ENCODE measurements around the gene GPSM1. TPM values are rescaled to one million over a fixed set of nuclear protein-coding genes. Genes with fewer than 3 reads are reported as not detected.

GPSM1 gene
- total RNA-seq, 2 donors from 2014 or later, result 15.8 to 23.1 TPM

- TF ChIP-seq POLR2A (IDR thresholded peaks at IDR 0.05), result peak in 2 of 3 donors; percentile 67
- peak; percentile 87 to 94 (median 90) for TF ChIP-seq CTCF (IDR thresholded peaks at IDR 0.05)
- H3K4me3 ChIP-seq, result no peak overlapping the region
- no peaks in the 10 kb centered on the region for H3K27me3 ChIP-seq
- H3K36me3 ChIP-seq (replicated peaks in 1 of 2; ENCODE audit: insufficient read depth in 1 of 2, low read depth in 2 of 2), result no peaks in the 10 kb centered on the region
- H3K27ac ChIP-seq, result peak overlapping the region; percentile 74 to 87 (median 84)
- ATAC-seq, result peak; percentile 91
- H3K4me1 ChIP-seq, result peaks cover 24% of the 10 kb centered on the region
- intact Hi-C loops (cut with DNase I), result no loop called here
- peak; percentile 95 to 98 (median 96) for DNase-seq
- no peaks in the 10 kb centered on the region for H3K9me3 ChIP-seq
- WGBS, 2 donors, result 9 to 11% methylated on average over 20 to 32 of the region's 32 CpGs
Observed at GRCh38 chr9:136283291-136284235, 43.8 kb upstream of the GPSM1 start.

GRCh38 chr9:136284311-136284710 is 43.0 kb upstream of the GPSM1 start:
- TF ChIP-seq POLR2A (IDR thresholded peaks at IDR 0.05) (no peak), CTCF (IDR thresholded peaks at IDR 0.05) (no peak)
- no peaks in the 10 kb centered on the region for H3K27me3 ChIP-seq
- no peak for DNase-seq

GRCh38 chr9:136284951-136285350 is 42.4 kb upstream of the GPSM1 start:
- no peaks in the 10 kb centered on the region for H3K36me3 ChIP-seq (replicated peaks in 1 of 2; ENCODE audit: insufficient read depth in 1 of 2, low read depth in 2 of 2)
- H3K9me3 ChIP-seq, result no peaks in the 10 kb centered on the region
- intact Hi-C loops (cut with DNase I), result no loop called here
- no peak for DNase-seq
- no peak overlapping the region for H3K4me3 ChIP-seq
- H3K27ac ChIP-seq, result no peak overlapping the region
- no peak for ATAC-seq
- WGBS, 2 donors, result 62% methylated on average over 8 of the region's 19 CpGs; no CpG with 5 or more reads in 1 of the 2 donors
- no peak for TF ChIP-seq POLR2A (IDR thresholded peaks at IDR 0.05)
- no peak for TF ChIP-seq CTCF (IDR thresholded peaks at IDR 0.05)
- H3K4me1 ChIP-seq, result peaks cover 24% of the 10 kb centered on the region
- no peaks in the 10 kb centered on the region for H3K27me3 ChIP-seq

More at GRCh38 chr9:136284311-136284710, 43.0 kb upstream of the GPSM1 start:
- H3K27ac ChIP-seq, result no peak overlapping the region
- H3K36me3 ChIP-seq (replicated peaks in 1 of 2; ENCODE audit: insufficient read depth in 1 of 2, low read depth in 2 of 2), result no peaks in the 10 kb centered on the region
- intact Hi-C loops (cut with DNase I), result no loop called here
- H3K9me3 ChIP-seq, result no peaks in the 10 kb centered on the region
- ATAC-seq, result no peak
- H3K4me3 ChIP-seq, result no peak overlapping the region
- WGBS, 2 donors, result 20 to 56% methylated on average over 1 to 20 of the region's 22 CpGs
- H3K4me1 ChIP-seq, result peaks cover 24% of the 10 kb centered on the region

- Histone ChIP-seq H3K27me3 (no peaks in the 10 kb centered on the region), H3K4me1 (peaks cover 24% of the 10 kb centered on the region), H3K9me3 (no peaks in the 10 kb centered on the region), H3K4me3 (no peak overlapping the region), H3K27ac (no peak overlapping the region), H3K36me3 (replicated peaks in 1 of 2; ENCODE audit: insufficient read depth in 1 of 2, low read depth in 2 of 2) (no peaks in the 10 kb centered on the region)
- intact Hi-C loops (cut with DNase I), result no loop called here
- DNase-seq, result no peak
- TF ChIP-seq POLR2A (IDR thresholded peaks at IDR 0.05) (no peak), CTCF (IDR thresholded peaks at IDR 0.05) (no peak)
- ATAC-seq, result no peak
- 69 to 80% methylated on average over 12 to 28 of the region's 28 CpGs for WGBS, 2 donors
Observed at GRCh38 chr9:136285501-136286358, 41.6 kb upstream of the GPSM1 start.
